Activated CD4-positive, alpha-beta T cell treated with anti-CD3 and anti-CD28 coated beads, Interleukin-2, amount 50 U/mL, for 16 hours (primary cell): Measurements from ENCODE around the gene ARPP21.
"Not testable (repeated sequence)": the region's sequence is repeated elsewhere in the genome, so short reads cannot be mapped to it uniquely, and the experiment has no call there.

ENCODE experiments used
- DNase-seq: peaks from one replicate; pipeline ENCODE4 v3.0.0-alpha.2; 2020

The ARPP21 gene

GRCh38 chr3:35639254-35640186 is at the start of gene ARPP21:
Gene ARPP21, plus strand, starts transcription at chr3:35639525. Its CDS starts 42,227 bp downstream, at chr3:35681752.
- no peak for DNase-seq

DNA sequence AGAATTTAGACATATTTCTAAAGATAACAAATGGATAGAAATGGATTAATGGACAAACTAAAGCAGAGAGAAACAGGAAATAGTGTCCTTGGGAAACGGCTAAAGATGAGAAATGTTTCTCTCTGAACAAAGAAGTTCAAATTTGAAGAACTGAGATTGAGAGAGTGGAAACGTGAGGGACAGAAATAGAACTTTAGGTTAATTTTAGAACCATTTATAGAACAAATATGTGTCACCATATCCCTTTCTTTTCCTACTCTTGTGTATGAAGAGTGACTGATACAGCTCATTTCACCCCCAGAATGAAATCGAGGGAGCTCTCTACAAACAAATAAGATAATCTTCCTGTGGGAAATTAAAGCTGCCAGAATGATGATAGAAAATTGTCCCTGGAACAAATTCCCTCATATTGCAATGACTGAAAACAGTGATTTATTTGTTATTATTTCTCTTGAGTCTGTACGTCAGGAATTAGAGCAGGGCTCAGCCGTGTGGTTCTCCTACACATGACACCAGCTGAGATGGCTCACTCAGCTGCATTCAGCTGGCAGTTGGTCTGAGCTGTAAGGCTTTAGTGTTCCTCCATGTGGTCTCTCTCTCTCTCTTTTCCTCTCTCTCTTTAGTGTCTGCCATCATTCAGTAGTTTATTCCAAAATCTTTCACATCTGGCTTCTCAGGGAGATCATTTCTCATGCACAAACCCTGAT is 46.6 kb upstream of the ARPP21 start:
- no peak for DNase-seq

GRCh38 chr3:35594739-35595138 is 44.6 kb upstream of the ARPP21 start:
- no peak for DNase-seq

DNA sequence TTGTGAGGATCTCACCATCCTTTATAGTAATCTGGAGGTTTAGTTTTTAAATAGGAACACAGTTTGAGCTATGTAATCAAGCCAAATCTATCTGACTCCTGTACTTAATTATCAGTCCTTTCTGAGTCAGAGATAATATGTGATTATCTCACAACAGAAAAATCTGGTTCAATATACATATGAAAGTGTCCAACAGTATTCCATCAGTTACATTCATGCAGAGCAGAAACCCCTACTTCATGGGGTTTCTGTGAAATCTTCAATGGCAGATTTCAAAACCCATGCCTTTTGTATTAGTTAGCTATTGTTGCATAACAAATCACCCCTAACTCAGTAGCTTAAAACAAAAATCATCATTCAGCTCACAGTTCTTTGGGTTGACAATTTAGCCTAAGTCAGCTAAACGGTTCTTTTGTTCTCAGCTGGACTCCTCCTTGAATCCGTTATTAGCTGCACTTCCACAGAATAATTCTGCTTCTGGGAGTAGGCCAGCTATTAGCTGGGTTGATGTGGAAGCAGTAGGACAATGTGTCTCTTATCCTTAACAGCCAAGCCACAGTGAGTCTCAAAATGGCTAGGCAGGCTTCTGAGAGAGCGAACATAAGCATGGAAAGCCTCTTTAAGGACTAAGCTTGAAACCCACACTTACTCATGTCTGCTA is 42.9 kb upstream of the ARPP21 start:
- DNase-seq, result no peak

- DNase-seq, result no peak
Measured at GRCh38 chr3:35597490-35597889, 41.8 kb upstream of the ARPP21 start.

DNA sequence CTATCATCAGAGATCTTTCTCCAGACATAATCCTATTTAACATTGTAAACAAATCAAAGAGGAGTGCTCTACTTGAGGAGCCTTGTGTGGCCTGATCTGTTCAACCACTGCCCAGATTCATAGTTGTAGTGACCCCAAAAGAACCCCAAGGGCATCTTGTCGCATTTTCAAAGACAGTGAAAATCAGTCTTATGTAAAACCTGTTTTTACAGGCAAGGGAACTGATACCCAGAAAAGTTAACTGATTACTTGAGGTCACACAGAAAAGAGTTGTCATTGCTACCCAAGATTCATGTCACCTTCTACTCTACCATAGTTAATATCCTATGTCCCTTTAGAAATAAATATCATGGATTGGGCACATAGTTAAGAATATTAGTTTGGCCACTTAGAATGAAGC is 40.5 kb upstream of the ARPP21 start:
- no peak for DNase-seq

- no peak for DNase-seq
Measured at GRCh38 chr3:35601959-35602358, 37.4 kb upstream of the ARPP21 start.

- DNase-seq, result no peak
Measured at GRCh38 chr3:35602395-35602936, 36.9 kb upstream of the ARPP21 start.

- no peak for DNase-seq
Measured at GRCh38 chr3:35616346-35616745, 23.0 kb upstream of the ARPP21 start.

- no peak for DNase-seq
Measured at GRCh38 chr3:35617370-35617769, 22.0 kb upstream of the ARPP21 start.

GRCh38 chr3:35620238-35620637 is 19.1 kb upstream of the ARPP21 start:
- not testable (repeated sequence) for DNase-seq

- DNase-seq, result no peak
Measured at GRCh38 chr3:35624698-35625097, 14.6 kb upstream of the ARPP21 start.

GRCh38 chr3:35633332-35634124 is 5.8 kb upstream of the ARPP21 start:
- no peak for DNase-seq

DNA sequence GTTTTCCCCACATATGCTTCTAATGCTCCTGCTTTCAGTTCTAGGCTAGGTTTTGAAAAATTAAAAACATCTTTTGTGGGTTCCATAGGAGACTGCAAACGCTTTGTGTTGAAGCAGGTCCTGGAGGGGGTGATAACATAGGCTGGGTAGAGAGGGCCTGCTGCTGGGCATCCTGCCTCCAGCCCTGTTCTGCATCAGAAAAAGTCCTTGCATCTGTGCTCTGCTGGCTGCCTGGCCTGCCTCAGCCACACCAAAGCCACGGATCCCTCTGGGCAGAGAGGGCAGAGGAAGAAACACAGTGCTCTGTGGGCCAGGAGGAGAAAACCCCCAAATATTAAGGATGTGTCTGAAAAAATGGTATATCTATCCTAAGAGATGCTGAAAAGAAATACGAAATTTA is 3.9 kb upstream of the ARPP21 start:
- DNase-seq, result no peak

- DNase-seq, result no peak
Measured at GRCh38 chr3:35635926-35636683, 3.2 kb upstream of the ARPP21 start.

DNA sequence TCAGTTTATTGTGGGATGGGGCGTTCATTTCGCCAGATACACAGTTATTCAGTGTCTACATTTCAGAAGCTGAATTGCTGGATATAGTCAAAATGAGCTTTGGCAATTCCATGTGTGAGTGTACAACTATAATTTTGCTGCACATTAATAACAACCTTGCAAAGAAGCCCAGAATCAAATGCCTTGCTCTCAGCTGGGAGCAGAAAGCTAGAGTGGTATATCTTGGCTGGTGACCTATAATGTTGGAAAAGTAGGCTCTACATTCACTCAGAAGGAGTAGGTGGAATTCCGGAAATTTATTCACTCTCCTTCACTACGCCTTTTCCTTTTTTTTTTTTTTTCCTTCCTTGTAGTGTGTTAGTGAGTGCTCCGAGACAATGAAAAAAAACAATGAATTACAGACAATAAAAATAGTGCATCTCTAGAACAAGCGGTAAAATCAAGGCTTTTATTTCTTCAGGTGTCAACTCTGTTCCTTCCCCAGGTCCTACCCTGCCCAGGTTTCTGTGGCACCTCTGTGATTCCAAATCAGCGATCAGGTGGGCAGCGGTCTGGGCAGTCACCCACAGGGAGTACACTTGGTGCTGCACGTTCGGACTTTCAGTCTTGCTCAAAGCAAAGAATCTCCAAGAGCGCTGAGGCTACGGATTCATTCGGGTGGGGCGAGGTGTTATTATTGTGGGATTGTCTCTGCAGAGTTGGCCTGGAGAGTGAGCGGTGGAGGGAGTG is 910 bp upstream of the ARPP21 start:
- DNase-seq, result no peak

DNA sequence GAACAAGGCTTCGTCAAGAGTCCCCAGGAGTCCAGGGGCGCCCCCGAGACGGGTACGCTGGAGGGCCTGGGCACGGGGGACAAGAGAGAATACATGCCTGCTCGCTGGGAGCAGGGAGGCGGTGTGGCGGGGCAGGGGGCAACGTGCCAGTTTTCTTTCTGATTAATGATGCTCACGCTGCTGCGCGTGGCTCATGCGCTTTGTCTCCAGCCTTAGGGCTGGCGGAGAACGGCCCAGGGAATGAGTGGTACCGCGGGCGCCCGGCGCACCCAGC is 408 bp upstream of the ARPP21 start:
- no peak for DNase-seq

- DNase-seq, result no peak
Measured at GRCh38 chr3:35640190-35641165, 1.2 kb downstream of the ARPP21 start.

DNA sequence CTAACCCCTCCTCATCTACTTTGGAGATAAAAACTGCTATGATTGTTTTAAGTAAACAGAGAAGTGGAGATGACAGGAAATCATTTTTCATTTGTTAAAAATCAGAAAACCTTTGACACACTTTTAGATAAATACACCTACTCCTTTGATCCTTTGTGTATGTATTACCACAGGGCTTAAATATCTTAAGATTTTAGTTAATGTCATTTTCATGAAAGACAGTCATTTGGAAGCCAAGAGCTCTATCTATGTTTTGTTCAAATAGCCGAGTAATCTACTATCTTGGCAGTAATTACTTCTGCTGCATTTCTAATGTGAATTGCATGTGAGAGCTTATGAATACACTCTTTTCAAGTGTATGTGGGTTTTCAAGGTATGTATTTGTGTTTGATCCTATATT is 2.0 kb downstream of the ARPP21 start:
- no peak for DNase-seq
